SIG-M5 (cell line): ENCODE data around the gene SMAD6.
"Not testable (repeated sequence)": the region's sequence is repeated elsewhere in the genome, so short reads cannot be mapped to it uniquely, and the experiment has no call there.

Experiments used
- DNase-seq: peaks from one replicate; lab custom pipeline; 2025; lab: John Stamatoyannopoulos, UW

The SMAD6 gene

DNA sequence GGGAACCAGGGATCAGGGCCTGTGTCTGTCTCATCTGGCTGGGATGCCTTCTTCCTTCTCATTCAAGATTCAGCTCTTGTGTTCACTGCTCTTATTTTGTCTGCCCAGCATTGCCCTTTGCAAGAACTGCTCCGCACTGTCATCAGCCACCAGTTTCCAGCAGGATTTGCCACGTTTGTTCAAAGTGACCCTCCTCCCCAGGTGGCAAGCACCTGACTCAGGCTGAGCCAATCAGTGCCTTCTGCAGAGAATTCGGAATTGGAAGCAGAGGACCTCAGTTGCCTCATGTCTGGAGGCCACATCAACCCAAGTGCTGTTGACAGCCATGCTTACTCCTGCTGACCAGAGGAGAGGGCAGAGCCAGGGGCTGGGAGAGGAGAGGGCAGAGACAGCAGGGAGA is 124.5 kb downstream of the SMAD6 start:
- no peak for DNase-seq

- no peak for DNase-seq
These were observed 125.1 kb downstream of the SMAD6 start for GRCh38 chr15:66827039-66827697.

DNA sequence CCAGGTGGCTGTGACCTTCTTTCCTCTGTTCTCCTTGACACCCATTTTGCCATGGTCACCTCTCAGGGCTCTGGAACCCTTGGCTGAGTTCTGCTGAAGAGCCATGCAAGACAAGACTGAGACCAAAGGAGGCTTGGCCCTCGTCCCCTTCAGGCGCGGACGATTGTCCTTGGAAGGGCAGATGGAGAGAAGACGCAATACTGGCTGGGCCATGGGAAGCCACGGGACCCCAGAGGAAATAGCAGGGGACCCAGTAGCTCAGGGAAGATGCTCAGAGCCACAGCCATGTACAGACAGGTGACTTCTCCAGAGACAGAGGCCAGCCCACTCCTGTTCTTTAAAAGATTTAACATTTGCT is 125.6 kb downstream of the SMAD6 start:
- DNase-seq: no peak

DNA sequence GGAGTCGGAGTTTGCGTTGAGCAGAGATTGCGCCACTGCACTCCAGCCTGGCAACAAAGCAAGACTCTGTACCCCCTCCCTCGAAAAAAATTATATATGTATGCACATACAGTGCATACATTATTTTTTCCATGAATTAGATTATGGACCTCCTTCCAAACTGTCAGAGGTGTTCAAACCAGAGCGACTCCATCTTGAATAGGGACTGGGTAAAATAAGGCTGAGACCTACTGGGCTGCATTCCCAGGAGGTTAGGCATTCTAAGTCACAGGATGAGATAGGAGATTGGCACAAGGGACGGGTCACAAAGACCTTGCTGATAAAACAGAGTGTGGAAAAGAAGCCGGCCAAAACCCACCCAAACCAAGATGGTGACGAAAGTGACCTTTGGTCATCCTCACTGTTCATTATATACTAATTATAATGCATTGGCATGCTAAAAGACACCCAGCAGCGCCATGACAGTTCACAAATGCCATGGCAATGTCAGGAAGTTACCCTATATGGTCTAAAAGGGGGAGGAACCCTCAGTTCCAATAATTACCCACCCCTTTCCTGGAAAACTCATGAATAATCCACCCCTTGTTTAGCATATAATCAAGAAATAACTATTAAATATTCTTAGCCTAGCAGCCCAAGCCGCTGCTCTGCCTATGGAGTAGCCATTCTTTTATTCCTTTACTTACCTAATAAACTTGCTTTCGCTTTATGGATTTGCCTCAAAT is 126.9 kb downstream of the SMAD6 start:
- not testable (repeated sequence) for DNase-seq

- DNase-seq: no peak
These were observed 127.6 kb downstream of the SMAD6 start for GRCh38 chr15:66829551-66830121.

DNA sequence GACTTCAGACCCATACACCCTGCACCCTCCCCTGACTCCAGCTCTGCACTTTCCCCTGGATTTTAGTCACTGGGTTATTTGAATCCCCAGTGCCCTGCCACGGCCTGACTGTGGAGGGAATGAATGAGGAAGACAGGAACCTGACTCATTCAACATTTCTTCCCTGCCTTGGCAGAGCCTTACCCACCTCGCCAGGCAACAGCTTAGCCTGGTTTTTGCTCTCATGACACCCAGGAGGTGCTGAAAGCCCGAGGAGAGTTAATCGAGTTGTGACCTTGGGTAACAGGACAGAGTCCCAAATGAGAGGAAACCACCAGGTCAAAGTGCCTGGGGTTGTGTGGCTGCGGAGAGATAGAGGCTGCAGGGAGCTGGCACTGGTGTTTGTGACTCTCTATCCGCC is 128.3 kb downstream of the SMAD6 start:
- no peak for DNase-seq

DNA sequence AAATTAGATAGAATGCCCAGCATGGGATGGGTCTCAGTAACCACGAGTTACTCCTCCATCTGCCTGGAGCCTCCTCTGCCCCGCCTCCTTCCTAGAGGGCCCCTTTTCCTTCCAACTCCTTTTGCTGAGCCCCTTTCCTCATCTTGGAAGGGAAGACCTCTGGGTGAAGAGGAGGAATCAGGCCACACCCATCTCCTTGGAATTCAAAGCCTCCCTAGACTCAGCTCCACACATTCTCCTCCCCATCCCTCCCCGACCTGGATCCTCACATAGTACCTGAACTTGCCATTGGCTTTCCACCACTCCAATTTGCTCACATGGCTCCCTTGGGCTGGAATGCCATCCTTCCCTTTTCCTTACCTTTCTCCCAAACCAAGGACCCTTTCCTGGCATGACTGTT is 128.8 kb downstream of the SMAD6 start:
- no peak for DNase-seq

DNA sequence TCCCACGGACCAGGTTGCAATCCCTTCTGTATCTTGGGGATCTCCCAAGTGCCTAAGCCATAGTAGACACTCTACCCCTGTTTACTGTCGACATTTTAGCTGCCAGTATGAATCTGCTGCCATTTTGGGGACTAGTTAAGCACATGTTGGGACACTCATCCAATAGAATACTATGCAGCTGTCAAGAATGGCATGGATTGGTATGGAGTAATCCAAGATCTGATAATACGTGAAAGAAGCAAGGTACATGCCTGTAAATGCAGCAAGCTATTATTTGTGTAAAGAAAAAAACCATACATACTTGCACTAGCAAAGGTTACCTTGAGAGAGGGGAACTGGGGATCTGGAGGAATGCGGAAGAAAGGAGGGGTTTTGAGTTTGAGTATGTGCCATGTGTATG is 129.3 kb downstream of the SMAD6 start:
- DNase-seq: no peak

- no peak for DNase-seq
These were observed 129.9 kb downstream of the SMAD6 start for GRCh38 chr15:66831801-66832390.
